Body of pancreas (tissue), 4 donors: ENCODE data around the gene FLT3.

ENCODE experiments used
- POLR2A ChIP-seq, 3 donors: fragments of 450-650 bp; IDR thresholded peaks; one replicate each; pipeline ENCODE4 v1.6.1; 2016; ENCODE audit warnings: antibody characterized with exemption in 3 of 3, mild to moderate bottlenecking in 2 of 3
- TF ChIP-seq, protein P1 (sequence below), 7 experiments: fragments of 450-650 bp in 4 of 7; fragments of 200-600 bp in 3 of 7; sonication (generic) in 3 of 7; IDR thresholded peaks; one replicate each; pipeline ENCODE4 v1.5.1; 2016 to 2019; ENCODE audit warnings: antibody characterized with exemption in 7 of 7

DNA sequence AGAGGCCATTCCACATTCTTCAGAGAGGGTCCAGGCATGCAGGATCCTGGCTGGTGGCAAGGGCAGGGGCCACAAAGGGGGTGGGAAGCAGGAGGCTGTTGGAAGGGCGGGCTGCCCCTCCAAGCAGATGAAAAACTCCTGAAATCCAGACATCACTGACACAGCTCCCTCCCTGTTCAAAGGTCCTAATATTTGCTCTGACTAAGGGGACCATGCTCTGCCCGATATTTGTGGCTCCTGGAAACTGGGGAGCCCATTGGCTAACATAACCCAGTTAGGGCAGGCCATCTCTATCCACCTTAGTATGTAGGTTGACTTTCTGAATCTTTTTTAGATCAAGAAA is 127.9 kb downstream of the FLT3 start:
- TF ChIP-seq, protein P1, sequence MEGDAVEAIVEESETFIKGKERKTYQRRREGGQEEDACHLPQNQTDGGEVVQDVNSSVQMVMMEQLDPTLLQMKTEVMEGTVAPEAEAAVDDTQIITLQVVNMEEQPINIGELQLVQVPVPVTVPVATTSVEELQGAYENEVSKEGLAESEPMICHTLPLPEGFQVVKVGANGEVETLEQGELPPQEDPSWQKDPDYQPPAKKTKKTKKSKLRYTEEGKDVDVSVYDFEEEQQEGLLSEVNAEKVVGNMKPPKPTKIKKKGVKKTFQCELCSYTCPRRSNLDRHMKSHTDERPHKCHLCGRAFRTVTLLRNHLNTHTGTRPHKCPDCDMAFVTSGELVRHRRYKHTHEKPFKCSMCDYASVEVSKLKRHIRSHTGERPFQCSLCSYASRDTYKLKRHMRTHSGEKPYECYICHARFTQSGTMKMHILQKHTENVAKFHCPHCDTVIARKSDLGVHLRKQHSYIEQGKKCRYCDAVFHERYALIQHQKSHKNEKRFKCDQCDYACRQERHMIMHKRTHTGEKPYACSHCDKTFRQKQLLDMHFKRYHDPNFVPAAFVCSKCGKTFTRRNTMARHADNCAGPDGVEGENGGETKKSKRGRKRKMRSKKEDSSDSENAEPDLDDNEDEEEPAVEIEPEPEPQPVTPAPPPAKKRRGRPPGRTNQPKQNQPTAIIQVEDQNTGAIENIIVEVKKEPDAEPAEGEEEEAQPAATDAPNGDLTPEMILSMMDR (IDR thresholded peaks at IDR 0.05) = no peak
- no peak for TF ChIP-seq POLR2A (IDR thresholded peaks at IDR 0.05)
